ENCODE results near the gene PPTC7.
"Not testable (repeated sequence)": the region's sequence is repeated elsewhere in the genome, so short reads cannot be mapped to it uniquely, and the experiment has no call there.

Gene PPTC7

DNA sequence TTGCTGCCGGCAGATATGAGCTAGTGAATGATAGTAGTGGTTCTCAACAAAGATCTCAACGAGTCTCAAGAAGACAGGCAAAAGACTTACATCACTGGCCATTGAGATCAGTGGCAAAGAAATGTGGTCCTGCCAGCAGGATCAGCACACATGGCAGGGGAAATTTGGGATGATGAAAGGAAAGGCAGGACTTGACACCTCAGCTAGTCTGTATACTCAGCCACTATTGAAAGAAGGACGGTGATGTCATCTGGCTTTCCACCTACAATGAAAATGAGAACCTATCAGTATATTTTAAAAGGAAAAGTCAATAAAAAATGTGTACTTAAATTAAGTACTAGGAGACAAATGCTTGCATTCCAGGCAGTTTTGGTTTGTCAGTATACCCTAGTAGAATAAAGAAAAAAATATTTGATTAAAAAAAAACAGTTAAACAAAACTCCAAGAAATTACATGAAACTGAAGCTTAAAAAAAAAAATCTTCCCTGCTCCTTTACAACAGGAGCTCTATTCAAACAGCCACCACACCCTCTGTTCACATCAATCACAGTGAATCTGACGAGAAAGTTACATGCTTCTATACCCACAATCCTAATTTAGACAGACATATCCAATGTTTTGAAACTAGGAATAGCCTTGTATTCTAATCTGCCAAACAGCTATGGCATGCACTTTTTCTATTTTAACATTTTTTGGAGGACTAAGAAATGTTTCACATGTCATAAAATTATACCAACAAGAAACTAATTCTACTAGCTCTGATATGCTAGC, 46.1 kb downstream of the PPTC7 start:
- DNase-seq (ENCODE audit: low read depth in 2 of 2) = no peak

DNA sequence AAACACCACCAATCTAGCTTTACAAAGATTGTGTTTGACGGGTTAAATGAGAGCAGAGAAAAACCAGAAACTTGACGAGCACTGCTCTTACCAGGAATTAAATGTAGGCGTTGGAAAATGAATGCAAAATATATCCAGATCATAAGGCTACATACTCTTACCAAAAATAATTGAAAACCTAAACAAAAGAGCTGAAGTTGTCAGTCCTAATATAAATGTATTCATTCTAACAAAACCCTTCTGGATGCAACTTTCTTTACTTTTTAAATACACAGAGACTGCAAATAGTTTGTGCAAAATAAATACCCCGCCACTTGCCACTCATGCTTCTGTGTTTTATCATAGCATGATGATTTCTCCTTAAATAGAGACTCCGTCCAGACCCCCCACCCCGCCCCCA, 48.3 kb downstream of the PPTC7 start:
- DNase-seq (ENCODE audit: low read depth in 2 of 2) = no peak

DNA sequence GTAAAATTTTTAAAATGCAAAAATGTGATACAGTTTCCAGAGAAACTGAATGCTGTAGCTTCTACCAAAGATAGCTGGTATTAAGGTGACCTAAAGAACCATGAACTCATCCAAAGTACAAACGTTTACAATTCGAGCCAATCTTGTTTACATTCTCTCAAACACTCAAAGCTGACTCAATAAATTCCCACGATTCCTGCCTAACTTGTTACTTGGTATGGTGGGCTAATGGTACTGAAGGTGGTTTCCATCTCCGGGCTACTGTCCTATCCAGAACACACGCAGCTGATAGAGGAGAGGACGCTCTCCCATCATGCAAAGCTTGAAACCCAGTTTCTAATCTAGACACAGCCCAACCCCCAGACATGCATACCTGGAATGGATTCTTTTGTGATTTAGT, 49.5 kb downstream of the PPTC7 start:
- DNase-seq (ENCODE audit: low read depth in 2 of 2) = no peak

DNA sequence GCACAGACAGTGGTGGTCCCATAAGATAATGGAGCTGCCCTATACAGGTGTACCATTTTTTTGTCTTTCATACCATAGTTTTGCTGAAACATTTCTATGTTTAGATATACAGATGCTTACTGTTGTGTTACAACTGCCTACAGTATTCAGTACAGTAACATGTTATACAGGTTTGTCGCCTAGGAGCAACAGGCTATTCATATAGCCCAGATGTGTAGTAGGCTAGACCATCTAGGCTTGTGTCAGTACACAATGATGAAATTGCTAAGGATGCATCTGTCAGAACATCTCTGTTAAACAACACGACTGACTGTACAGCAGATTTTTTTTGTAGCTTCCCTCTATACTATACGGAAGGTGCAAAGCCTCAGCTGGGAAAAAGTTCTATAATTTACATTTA, 50.5 kb downstream of the PPTC7 start:
- no peak for DNase-seq (ENCODE audit: low read depth in 2 of 2)

DNA sequence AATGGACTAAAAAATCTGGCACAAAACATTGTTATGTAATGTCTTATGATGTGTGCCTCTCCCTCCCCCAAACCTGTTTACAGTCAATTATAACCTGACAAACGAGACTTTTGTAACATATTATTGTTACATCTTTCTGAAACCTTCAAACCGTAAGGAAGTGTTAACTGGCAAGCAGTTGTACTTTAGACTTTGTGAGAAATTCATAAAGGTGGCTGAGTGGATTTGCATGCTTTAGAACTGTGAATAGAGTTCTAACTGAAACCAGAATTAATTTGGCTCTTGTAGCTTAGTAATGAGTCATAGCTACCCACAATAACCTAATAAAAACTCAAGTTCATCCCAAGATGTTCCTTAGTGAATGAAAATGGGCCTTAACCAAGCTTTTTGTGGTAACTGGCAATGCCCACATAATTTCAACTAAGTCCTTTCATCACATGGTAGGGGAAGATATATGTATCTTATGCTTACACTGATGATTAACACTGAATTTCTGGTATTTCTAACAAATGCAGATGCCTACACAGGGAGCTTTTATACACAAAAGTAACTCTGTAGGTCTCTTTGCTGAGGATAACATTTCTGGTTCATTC, 51.3 kb downstream of the PPTC7 start:
- no peak for DNase-seq (ENCODE audit: low read depth in 2 of 2)

DNA sequence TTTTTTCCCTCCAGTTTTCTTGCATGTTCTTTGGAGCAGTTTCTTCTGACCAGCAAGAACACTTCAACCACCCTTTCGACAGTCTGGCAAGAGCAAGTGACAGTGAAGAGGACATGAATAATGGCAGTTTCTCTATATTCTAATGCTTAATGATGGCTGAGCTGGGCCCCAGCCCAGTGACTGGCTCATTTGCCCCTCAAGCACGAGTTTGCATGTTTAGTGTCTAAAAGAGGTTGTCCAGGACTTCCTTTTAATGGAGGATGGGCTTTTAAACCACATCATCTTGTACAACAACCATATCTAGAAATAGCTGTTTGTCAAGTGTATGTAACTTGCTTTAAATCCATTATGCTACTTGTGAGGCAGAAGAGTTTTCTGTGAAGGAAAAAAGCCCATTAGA, 52.6 kb downstream of the PPTC7 start:
- DNase-seq (ENCODE audit: low read depth in 2 of 2) = no peak

DNA sequence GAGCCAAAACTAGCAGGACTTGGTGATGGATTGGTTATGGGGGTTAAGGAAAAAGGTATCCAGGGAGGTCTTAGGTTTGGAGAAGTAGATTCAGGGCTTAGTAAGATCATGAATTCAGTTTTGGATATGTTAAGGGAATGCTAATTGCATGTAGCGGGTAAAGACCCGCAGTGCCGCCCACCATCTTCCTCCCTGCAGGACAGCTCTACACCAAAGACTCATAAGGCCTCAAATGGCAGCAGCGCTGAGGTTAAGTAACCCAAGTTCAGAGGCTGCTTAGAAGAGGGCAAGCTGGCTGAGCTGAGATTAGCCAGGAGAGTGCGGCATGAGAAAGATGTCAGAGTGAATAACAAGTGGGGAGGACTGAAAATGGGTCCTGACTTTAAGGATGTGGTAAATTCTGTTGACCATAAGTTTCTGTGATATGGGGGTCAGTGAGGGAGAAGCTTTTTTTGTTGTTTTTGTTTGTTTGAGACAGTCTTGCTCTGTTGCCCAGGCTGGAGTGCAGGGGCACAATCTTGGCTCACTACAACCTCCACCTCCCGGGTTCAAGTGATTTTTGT, 54.8 kb downstream of the PPTC7 start:
- no peak for DNase-seq (ENCODE audit: low read depth in 2 of 2)

DNA sequence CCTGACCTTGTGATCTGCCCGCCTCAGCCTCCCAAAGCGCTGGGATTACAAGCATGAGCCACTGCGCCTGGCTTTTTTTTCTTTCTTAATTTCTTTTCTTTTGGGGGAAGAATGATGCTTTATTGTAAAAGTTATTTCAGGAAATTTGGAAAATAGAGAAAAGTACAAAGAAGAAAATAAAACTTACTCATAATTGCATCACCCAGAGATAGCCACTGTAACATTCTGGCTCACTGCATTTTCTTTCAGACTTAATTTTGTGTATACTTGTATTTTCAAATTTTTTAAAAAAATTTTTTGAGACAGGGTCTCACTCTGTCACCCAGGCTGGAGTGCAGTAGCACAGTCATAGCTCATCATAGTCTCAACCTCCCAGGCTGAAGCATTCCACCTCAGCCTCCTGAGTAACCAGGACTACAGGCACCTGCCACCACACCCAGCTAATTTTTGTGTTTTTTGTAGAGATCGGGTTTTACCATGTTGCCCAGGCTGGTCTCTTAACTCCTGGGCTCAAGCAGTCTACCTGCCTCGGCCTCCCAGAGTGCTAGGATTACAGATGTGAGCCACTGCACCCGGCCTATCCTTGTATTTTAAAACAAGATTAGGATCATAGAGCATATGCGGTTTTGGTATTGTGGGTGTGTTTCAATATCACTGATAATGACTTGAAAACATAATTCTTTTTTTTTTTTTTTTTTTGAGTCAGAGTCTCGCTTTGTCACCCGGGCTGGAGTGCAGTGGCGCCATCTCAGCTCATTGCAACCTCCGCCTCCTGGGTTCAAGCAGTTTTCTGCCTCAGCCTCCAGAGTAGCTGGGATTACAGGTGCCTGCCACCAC, 62.0 kb downstream of the PPTC7 start:
- not testable (repeated sequence) for DNase-seq (ENCODE audit: low read depth in 2 of 2)

DNA sequence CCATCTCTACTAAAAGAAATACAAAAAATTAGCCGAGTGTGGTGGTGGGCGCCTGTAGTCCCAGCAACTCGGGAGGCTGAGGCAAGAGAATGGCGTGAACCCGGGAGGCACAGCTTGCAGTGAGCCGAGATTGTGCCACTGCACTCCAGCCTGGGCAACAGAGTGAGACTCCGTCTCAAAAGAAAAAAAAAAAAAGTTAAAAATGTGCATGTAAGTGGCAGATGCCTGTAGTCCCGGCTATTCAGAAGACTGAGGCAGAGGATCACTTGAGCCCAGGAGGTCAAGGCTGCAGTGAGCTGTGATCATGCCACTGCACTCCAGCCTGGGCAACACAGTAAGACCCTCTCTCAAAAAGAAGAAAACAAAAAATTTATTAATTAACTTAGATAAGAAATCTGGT, 65.1 kb downstream of the PPTC7 start:
- DNase-seq (ENCODE audit: low read depth in 2 of 2) = not testable (repeated sequence)

DNA sequence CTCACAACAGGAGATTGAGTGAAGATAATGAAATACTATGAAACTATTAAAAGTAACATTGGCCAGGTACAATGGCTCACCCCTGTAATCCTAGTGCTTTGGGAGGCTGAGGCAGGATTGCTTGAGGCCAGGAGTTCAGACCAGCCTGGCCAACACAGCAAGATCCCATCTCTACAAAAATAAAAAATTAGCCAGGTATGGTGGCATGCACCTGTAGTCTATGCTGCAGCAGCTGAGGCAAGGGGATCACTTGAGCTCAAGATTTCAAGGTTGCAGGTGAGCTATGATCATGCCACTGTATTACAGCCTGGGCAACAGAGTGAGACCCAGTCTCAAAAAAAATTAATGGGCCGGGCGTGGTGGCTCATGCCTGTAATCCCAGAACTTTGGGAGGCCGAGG, 66.1 kb downstream of the PPTC7 start:
- no peak for DNase-seq (ENCODE audit: low read depth in 2 of 2)

DNA sequence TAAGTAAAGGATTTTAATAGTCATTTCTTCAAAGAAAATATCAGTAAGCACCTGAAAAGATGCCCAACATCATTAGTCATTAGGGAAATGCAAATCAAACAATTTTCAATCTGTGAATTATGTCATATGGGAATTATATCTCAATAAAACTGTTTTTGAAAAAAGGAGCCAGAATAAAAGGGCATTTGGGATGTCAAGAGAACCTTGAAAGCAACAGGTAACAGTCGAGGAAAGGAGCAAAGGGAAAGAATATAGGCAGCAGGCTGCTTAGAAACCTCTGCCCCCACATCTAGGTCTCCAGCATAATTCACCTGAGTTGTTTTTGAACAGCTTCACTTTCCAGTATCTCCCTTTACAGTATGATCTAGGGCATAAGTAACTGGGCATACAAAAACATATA, 68.8 kb downstream of the PPTC7 start:
- DNase-seq (ENCODE audit: low read depth in 2 of 2) = no peak

DNA sequence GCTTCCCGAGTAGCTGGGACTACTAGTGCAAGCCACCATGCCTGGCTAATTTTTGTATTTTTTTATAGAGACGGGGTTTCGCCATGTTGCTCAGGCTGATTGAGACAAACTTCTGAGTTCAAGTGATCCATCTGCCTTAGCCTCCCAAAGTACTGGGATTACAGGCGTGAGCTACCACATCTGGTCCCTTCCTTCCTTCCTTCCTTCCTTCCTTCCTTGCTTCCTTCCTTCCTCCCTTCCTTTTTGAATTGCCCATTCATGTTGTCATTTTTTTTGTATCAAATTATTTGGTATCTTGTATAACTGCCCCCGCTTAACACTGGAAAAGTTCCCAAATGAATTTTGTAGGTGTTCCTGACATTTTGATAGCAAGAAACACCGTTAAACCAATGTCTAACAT, 69.3 kb downstream of the PPTC7 start:
- DNase-seq (ENCODE audit: low read depth in 2 of 2) = no peak

DNA sequence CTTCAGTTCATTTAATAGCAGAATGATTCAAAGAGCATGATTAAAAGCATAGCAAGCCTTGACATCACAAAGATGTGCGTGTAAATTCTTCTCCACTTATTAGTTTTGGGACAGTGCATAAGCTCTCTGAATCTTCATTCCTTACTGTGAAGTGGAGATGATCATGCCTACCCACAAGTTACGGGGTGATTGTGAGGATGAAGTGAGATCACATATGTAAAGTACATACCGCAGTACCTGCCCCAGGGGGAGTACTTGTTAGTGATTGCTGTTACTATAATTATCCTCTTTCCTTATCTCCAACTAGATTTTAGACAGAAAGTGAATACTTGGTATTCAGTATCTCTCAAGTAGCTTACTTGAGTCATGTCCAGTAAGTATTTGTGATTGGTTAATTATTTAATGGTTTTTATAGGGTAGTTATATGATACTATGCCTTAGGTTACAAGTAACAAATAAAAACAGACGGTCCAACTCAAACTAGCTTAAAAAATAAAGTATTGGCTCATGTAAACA, 75.0 kb downstream of the PPTC7 start:
- no peak for DNase-seq (ENCODE audit: low read depth in 2 of 2)

DNA sequence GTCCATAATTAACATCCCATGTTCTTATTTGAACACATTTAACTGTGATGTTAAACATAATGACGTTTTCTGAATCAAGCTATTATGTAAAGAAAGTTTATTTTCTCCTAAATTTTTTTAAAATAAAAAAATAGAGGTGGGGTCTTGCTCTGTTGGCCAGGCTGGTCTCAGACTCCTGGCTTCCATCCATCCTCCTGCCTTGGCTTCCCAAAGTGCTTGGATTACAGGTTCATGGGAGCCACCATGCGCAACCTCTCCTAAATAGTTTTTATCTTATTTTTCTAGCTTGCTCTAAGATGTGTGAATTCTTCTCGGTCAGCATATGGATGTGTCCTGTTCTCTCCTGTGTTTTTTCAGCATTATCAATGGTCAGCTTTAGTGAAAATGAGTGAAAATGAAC, 77.8 kb downstream of the PPTC7 start:
- DNase-seq (ENCODE audit: low read depth in 2 of 2) = no peak

DNA sequence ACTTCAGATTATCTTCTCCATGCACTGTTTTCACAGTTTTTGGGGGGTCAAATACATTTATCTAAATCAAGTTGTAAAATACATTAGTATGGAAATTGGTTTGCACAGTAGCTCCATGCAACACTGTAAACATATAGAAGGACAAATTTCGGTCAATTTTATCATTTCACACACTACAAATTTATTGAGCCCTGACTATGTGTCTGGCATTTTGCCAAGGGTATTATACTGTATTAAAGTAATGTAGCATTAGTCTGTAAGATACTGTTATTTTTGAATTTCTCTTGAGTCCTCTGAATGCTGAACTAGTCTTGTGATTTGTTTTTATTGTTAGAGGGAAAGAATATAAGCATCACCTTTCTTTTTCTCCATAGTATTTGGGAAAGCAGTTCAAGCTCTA, 79.7 kb downstream of the PPTC7 start:
- no peak for DNase-seq (ENCODE audit: low read depth in 2 of 2)

DNA sequence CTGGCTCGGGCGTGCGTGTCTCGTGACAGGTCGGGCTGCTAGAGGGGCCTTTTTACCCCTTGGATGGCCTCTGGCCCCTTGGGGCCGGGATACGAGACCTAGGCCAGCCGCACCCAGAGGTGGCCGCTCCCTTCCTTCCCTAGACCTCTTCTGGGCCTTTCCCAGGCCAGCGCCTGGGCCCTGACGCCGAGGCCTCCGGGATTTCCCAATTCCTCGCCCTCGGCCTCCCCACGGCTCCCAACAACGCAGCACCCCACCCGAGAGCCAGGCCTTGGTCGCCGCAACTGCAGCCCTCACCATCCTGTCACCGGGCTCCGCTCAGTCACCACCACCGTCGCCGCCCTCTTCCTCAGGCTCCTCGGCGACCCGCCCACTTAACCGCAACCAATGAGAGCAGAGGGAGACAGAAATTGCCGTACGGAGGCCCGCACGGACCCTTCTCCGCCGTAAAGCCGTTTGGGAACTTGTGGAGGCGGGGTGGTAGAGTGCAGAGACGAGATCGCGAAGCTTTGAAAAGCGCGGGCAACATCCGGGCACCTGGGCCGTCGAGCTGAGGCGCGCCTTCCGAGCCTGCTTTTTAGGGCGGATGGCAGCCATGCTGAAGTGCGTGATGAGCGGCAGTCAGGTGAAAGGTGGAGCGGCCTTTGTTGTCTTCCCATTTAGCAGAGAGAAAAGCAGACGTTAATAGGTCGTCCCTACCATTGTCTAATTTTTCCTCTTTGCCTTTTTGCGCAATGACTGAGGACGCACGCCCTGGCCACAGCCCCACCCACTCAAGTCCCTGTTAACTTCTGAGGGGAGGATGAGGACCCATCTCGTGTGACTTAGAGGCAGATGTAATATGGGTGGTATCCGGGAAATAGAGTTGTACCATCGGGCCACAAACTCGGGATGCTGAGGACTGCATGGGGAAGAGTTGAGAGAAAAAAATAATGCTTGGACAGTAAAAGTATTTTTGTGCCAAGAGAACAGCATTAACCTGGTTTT, 81.1 kb downstream of the PPTC7 start, which contains the start of the genes RAD9B and VPS29:
RAD9B (plus strand) TSS at position 580 of the 987 bp plus-strand sequence; CDS start at position 587, 7 bp downstream.
VPS29 (minus strand) TSS at position 360 of the 987 bp plus-strand sequence; CDS start at position 300, 60 bp downstream.
- DNase-seq (ENCODE audit: low read depth in 2 of 2) = peak; percentile 93 to 97

DNA sequence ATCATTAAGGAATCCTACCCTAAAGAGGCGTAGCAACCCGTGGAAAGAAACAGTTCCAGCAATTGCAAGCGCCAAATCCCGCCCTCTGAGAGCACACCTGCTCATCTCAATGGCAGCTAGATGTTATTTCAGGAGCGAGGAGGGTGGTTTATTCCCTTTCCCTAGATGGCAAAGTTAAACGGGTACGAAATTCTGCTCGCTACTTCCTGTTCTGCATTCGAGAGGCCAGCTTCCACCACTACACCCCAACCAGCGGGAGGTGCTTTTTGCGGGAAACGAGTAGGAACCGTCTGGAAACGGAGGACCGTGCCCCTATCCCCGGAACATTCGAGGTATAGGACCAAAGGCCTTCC, 81.7 kb downstream of the PPTC7 start:
- no peak for DNase-seq (ENCODE audit: low read depth in 2 of 2)

DNA sequence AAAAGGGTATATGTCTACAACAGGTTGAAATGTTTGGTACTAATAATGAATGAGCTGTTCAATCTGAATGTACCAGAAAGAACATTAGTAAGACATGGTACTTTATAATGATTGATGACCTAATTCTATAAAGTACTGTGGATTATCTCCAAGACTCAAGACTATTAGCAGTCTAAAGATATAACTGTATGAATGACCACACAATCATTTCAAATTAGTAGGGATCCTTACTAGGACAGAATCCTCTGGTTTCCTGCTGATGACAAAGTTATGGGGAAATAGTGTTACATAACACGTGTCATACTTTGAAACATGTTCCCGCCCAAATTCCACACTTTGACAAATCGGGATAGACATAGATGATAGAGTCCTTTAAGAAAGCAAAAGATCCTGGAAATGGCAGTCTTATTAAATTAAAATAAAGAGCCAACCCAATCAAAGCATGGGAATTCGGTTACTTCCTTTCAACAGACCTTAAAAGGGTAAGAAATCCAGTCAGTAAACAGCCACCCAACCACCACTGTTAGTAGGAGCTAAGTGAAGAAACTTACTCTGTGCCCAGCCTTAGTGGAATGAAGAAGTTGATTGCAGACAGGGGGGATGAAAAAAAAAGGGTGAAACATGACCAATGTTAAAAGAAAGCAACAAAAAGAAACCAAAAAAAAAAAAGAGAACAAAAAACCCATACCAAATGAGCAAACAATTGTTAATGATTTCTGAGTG, 84.0 kb downstream of the PPTC7 start:
- no peak for DNase-seq (ENCODE audit: low read depth in 2 of 2)
